Vagina (tissue), 2 donors: ENCODE results near the gene LRRC47.

Experiments used
- POLR2A ChIP-seq, 2 donors: fragments of 450-650 bp; IDR thresholded peaks; one replicate each; pipeline ENCODE4 v1.6.1; 2017; ENCODE audit warnings: antibody characterized with exemption in 2 of 2, mild to moderate bottlenecking in 2 of 2, moderate library complexity in 2 of 2
- TF ChIP-seq, protein P1 (sequence below), 3 experiments: fragments of 450-650 bp in 2 of 3; fragments of 200-600 bp in 1 of 3; sonication (generic) in 1 of 3; IDR thresholded peaks; one replicate each; pipeline ENCODE4 v1.5.1; 2017 to 2019; ENCODE audit warnings: antibody characterized with exemption in 3 of 3, mild to moderate bottlenecking in 2 of 3, moderate library complexity in 2 of 3

DNA sequence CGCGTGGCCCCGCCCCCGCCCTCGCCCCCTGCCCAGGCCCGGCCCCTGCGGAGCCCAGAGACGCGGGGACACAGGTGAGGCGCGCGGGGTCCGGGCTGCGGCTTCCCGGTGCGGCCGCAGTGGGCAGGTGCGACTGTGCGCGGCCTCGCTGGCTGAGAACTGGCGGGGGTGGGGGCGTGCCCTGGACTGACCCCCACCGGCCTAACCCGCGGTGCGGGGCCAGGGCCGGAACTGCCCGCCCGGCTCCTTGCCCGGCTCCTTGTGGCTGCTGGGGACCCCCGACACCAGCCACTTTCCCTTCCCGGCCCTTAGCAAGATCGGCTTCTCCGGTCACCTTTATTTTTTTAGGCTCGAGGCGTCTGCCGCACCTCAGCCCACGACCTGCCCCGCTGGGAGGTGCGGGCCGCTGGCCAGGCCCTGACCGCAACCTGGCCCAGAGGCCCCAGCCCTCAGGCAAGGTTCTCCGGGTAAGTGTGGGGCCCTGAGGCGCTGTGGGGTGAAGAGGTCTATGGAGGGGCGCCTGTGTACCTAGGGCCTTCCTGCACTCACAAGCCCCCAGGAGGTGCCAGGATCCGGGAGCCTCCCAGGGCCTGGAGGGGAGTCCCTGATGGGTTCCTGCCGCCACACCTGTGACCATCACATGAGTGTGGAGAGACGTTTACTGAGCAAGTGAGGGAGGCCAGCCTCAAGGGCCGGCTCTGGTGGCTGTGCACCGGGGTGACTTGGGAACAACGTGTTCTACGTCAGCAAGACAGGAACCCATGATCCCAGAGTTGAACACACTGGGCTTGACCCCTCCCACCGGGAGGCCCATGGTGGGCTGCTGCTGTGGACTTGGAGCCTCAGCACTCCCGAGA is 23.4 kb downstream of the LRRC47 start, which contains the start of gene SMIM1:
- no peak for TF ChIP-seq POLR2A (IDR thresholded peaks at IDR 0.05)
- TF ChIP-seq, protein P1, sequence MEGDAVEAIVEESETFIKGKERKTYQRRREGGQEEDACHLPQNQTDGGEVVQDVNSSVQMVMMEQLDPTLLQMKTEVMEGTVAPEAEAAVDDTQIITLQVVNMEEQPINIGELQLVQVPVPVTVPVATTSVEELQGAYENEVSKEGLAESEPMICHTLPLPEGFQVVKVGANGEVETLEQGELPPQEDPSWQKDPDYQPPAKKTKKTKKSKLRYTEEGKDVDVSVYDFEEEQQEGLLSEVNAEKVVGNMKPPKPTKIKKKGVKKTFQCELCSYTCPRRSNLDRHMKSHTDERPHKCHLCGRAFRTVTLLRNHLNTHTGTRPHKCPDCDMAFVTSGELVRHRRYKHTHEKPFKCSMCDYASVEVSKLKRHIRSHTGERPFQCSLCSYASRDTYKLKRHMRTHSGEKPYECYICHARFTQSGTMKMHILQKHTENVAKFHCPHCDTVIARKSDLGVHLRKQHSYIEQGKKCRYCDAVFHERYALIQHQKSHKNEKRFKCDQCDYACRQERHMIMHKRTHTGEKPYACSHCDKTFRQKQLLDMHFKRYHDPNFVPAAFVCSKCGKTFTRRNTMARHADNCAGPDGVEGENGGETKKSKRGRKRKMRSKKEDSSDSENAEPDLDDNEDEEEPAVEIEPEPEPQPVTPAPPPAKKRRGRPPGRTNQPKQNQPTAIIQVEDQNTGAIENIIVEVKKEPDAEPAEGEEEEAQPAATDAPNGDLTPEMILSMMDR (IDR thresholded peaks at IDR 0.05), result no peak
